HG02852 (cell line): ENCODE measurements around the gene RRBP1.

Source experiments
- ATAC-seq: cut with Tn5 transposase; IDR thresholded peaks from one replicate; pipeline ENCODE4 v1.9.1; 2021; ENCODE audit warnings: mild to moderate bottlenecking, moderate library complexity; ENCODE audit not compliant: unreplicated experiment

Gene RRBP1

DNA sequence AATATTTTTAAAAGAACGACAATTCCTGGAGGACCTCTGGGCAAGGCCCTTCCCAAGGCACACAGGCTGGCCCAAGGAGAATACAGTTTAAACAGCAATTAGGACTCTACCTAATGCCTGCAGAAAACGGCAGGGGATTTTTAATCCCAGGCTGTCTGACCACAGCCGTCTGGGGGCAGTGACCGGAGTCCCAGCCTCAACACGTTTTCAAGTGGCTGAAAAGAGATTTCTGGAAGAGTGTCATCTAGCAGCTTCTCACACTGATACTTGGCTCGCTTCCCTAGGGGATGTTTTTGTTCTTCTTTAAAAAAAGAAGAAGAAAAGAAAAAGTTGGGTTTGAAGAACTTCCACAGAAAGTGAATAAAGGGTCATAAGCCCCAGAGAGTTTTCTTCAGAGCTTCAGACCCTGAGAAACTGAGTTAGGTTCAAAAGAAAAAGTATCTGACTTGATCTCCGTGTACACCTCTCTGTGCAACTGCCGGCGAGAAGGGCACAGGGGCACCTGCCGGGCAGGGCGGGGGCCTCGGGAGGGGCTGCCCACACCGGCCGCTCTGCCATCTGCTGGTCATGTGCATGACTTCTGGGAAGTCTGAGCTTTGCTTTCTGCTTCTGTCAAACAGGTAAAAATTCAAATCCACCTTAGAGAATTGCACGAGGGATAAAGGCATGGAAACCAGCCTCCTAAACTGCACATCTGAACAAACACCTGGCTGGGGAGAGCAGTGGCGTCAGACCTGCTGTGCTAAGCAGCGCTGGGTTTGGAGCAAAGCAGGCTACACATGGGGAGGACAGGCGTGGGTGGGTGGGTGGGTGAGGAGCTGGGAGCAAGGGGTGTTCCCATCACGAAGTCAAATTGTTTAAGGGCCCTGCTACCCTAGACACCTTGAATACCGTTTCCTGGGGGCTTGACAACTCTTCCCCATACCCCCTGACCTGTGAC, 33.0 kb downstream of the RRBP1 start:
- no peak for ATAC-seq

DNA sequence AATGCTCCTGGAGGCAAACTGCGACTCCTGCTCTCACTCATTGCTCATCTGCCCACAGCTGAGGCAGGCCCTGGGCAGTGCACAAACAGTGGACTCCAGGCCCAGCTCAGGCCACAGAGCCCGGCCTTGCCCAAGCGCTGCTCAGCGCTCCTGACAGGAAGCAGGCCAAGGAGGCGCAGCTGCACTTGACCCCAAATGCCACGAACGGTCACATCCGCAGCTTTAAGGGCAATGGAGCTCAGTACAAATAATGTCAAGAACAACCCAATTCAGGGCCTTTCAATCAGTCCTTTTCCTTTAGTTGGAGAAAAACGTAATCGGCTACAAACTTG, 33.8 kb downstream of the RRBP1 start:
- no peak for ATAC-seq

DNA sequence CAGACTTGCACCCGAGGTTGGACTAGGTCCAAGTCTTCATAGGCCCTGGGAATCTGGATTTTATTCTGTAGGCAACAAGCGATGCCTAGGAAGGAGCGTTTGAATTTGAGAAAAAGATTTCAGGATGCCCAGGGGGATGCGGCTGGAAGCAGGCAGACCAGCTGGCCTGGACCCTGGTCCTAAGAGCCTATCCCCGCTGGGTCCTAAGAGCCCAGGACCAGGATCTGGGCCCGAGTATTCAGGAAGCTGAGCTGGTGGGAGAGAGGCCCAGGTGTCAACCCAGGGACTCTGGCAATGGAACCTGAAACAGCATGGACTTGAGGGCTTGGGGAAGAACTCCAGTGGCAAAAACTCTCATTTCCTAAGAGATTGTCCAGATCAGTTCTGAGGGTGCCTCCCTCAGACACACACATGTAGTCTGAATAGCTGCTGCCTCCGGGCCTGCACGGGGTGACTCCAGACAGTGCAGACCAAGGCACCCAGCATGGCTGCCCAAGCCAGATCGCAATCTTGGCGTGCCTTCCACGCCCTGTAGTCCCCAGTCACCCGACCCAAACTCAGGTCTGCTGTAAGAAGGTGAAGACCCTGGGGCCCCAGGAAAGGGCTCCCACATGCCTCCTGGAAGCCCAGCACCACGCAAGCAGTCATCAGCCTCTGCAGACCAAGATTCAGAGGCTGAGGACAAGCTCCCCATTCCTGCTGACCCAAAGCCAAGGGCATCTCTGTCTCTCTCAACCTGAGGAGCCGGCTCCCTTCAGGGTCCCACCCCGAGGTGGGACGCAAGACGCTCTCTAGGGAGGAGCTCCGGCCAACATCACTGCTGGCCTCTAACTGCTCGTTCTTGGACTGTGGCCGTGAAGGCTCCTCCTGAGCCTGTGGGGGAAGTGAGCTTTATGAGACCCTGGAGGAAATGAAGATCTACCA, 34.4 kb downstream of the RRBP1 start:
- ATAC-seq, result no peak

DNA sequence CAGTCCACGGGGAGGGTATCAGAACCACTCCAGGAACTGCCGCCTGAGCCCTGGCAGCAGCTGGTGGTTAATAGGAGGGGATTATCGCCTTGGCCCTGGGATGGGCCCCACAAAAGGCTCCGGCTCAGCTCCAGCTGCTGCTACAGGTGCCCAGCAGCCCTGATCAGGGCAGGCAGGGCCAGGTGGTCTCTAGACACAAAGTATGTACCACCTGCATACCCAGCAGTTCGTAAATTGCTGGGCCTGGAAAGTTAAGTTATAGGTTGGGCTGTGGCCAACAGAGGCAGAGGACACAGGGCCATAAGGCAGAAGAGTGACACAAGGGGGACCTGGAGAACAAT, 35.1 kb downstream of the RRBP1 start:
- ATAC-seq, result no peak

DNA sequence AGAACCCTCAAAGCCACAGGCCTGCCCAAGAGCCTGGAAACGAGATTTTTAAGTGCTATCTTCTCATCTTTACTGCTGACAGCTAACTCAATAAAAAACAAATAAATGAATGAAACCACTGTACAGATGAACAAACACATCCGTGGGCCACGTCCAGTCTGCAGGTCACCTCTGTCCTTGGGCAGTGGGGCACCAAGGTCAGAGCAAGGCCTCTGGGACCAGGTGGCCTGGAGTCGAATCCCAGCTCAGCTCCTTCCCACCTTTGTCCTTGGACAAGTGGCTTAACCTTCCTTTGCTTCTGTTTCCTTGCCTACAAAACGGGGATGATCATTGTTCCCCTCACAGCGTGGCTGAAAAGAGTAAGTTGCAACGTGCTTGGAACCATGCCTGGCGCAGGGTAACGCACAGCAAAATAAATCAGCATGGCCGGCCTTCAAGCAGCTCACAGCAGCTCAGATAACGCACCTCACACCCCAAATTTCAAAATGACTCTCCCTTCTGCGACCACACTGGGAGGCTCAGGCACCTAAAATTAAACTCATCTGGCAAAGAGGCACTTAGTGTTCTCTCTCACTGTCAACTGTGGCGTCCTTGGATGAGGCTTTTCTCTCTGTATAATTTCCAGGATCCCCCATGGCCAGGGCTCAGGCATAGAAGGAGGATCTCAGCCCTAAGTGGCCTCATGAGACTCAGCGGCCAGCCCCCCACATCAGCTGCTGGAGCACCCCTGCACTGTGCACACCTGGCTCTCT, 35.7 kb downstream of the RRBP1 start:
- ATAC-seq, result no peak

DNA sequence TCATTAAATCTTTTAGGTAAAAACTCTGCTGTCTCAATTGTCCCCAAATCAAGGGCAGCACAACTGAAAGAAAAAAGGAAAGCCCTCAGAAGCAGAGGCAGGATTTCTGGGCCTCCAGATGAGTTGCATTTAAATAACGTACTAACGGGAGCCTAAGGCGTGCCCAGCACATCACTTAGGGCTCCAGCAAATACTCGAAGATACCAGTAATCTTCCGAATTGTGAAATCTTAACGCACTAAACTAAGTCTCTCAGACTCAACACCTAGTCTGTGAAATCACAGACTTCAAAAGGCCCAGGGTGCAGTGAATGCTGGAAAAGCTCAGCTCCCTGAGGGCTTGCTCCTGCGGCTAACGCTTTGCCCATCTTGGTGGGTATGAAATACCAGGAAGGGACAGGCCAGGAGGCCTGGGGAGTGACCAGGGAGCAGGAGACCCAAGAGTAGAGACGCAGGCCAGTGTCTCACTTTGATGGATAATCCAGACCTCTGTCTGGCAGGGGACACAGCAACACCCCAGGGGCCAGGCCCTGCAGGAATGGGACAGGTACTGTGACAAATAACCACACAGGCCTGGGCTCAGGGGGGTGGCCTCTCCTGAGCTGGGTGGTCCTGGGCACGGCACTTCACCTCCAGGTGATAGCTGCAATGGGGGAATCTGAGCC, 36.4 kb downstream of the RRBP1 start:
- ATAC-seq, result no peak

DNA sequence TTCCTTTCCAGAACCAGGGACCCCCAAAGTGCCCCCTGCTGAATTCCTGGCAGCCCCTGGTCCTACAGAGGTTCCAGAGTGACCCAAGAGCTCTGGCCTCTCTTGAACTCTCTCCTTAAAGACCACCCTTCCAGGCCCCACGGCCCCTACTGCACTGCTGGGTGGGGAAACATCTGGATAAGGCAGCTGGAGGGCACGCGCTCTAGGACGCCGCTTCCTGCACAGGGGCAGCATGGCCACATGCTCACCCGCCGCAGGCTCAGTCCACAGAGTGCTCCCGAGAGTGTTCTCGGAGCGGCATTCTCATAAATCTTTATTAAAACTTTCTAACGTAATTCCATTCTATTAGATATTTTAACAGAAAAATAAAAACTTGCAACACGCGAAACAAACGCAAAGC, 37.0 kb downstream of the RRBP1 start:
- no peak for ATAC-seq

DNA sequence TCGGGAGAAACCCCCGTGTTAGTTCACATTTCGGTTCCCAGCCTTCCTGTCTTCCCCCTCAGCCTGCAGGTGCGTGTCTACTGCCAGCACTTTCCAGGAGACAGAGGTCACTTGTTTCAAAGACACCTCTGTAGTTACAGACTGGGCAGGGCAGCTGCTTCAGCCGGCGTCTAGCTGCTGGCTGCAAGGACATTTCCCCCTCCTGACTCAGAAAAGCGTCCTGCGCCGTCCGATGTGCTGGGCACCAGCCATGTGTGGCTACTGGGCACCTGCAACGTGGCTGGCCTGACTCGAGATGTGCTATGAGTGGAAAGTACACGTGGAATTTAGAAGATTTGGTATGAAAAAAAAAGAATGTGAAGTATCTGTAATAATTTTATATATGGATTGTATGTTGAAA, 37.6 kb downstream of the RRBP1 start:
- ATAC-seq, result no peak

DNA sequence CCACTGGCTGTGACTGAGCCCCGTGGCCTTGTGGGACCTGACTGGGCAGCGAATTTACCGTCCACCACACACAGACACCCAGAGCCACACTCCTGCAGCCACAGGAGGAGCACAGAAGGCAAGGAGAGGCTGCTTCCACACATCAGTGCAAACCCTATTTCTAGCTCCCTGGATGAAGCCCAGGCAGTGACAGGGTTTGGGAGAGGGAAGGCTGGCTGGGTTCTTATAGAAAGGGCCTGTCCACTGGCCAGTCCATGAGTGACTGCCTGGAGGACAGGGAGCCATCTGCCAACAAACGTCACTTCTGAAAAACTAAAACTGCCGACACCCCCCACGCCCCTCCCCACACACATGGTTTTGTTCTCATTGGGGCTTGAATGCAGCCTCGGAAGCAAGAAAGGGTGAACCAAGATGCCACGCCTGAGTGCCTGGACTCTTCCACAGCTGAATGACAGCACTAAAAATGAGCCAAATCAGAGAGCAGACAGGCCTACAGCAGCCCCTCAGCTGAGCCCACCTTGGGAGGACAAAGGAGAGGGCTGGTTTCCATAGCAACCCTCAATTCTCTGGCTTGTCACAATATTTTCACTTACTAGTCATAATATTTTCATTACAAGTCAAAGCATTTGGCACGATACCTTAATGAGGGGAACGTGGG, 38.4 kb downstream of the RRBP1 start:
- no peak for ATAC-seq

DNA sequence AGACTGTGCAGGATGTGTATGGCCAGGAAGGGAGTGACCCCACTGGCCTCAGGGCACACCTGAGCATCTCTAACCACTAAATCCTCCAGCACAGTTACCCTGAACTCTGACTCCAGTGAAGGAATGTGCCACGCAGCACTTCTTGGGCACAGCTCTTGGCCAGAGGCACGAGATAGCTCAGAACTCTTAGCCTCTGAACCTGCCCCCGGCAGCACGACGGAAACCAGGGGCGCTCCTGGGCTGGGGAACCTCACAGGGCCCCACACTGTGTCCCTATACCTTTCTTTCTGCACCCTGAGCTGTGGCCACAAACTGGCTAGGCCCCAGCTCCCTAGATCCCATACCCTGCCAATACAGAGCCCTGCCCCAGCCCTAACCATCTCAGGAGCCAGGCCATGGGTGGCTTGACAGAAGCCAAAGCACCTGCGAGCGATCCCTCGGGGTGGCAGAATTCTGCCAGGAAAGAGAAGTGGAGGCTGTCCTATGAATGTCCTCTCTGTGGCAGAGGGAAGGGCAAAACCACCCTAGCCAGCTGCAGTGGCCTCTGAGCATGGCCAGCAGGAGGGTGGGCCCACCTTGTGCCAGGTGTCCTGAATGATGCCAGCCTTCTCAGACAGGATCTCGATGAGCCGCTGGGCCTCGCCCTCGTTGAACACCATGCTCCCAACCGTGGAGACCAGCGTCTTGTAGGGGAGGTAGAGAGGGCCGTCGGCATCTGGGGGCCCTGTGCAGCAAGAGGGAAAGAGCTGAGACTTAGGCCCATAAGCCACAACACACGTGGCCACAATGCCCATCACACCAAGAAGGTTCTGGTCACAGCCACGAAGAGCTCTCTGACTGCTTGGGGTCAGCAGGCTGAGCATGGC, 39.4 kb downstream of the RRBP1 start:
- no peak for ATAC-seq

DNA sequence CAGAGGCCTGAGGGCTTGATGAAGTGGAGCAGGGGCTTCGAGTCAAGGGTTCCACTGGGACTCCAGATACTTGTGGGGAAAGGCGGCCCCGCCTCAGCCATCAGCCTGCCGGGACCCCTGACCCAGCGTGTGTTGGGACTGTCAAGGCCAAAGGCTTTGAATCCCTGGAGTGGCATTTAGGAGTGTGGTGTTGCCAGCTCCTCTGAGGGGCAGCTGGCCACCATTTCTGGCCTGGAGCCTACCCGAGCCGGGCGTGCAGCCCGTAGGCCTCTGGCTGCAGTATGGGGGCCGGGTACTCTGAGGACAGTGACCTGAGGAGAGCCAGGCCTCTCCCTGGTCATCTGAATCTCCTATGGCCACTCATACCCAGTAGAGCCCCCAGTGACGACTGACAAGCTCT, 40.0 kb downstream of the RRBP1 start:
- ATAC-seq, result no peak

DNA sequence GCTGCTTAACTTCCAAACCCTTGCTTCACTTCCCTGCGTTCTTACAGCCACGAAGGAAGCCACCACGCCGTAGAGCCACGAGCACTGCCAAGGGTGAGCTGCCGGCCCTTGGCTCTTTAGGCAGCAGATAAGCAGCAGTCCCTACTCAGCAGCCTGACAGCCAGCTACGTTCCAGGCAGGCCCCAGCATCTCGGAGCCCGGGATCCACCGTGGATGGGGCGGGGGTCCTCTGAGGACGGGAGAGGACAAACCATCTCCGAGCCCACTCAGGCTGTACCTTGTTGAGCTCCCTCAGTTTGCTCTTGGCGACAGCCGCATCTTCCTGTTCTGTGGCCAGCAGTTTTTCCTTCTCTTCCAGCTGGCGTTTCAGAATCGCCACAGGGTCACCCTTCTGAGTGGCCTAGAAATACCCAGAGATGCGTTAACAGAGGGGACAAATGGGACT, 40.5 kb downstream of the RRBP1 start:
- no peak for ATAC-seq

DNA sequence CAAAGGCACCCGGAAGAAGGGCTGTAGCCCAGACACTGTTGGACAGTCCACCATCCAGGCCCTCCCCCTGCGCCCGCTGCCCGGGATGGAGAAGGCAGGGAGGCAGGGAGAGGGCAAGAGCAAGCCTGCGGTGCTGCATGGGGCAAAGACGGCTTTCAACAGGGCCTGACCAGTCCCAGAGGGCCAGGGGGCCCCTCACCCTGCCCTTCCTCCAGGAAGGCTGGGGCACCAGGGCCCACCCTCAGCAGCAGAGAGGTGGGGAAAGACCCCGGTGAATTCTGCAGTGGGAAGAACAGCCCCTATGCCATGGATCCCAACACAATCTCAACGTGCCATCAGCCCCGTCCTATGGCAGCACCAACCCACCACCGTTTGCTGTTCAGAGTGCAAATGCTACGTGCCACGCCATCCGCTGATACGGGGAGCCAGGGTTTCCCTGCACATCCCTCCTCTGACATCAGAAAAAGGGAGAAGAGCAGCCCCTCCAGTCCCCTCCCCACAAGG, 41.1 kb downstream of the RRBP1 start:
- ATAC-seq, result no peak

DNA sequence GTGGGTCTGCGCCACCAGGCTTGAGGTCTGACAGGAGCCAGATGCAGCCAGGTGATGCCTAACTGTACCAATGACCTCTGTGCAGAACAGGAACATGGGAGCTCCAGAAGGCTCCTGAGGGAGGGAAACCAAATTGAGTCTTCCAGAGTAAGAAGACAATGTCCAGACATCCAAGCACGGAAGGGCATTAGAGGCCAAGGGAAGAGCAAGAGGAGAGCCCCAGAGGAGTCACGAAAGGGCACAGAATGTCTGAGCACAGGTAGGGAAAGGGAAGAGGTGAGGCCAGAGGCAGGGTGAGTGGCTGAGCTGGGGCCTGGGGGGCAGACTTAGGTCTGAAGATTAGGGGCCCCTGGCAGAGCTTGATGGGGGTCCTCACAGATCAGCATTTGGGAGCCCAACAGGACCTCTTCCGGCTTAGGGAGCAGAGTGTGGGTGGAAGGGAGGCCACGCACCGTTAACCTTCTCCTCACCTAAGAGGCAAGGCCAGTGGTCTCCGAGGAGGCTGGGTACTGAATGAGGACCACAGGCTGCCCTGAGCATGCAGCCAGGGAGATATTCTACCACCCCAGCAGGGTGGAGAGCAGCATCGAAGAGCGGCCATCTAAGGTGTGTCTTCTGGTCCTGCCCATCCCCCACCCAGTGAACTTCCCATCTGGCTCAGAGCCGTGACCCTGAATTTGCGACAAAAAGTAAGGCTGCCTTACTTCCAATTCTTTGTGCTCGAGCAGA, 41.7 kb downstream of the RRBP1 start:
- no peak for ATAC-seq

DNA sequence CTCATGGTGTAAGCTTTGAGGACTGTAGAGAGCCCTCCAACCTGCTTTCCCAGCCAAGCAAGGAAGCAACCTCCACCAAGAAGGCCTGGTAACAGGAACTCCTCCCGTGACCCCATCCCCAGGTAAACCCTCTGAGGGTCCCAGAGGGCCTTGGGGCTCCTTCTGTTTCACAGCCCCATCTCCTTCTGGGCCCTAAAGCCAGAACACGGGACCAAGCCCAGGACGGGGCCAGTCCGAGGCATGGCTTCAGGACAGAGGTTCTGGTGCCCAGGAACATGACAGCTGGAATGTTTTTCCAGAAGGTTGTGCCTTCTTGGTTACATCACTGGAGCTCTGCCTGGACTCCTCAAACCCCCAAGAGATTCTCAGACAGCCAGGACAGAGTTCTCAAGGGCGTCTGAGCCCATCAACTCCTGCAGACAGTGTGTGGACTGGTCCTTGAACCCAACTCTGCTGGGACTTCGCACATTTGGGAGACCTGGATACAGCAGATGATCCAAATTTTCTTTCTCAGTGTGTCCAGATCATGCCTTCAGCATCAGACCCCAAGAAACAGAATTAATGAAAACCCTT, 43.1 kb downstream of the RRBP1 start:
- no peak for ATAC-seq

DNA sequence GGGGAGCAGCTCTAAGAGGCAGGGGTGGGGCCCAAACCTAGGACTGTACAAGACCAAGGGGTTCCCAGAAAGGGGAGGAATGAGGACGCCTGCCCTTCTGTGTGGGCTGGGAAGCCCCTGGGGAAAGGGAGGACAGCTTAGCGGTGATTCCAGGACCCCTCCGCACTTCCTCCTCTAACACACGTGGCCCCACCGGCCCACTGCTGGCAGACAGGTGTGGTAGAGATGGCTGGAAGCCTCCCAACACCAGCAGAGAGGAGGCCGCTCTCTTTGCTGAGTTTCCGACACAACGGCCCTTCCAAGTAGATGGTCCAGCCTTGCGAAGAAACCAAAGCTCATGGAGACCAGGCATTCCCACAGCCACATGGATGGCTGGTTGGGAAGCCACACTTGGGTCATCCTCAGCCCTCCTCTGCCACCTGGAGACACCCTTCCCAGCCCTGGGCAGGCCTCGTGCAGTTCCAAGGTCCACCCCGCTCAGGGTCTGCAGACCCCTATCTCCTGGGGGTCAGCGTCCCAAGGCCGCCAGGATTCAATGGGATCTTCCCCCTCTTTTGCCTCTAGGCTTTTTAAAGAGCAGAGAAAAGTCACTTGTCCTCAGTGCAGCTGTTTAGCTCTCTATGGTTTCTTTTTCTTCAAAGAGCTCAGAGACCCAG, 43.9 kb downstream of the RRBP1 start:
- no peak for ATAC-seq

DNA sequence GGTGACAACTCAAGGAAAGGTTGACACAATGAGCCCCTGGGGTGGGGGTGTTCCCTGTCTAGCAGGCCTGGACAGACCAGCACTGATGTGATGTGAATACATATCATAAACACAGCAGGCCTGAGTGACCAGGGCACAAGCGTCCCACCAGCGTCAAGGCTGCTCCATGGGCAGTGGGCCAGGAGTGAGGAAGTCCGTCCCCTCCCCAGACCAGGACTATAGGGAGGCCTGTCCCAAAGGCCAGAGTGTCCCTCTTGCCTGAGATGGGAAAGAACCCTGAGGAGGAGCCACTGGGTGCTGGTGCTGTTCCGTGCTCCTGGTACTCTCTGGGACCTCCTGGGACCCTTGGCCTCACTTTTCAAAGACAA, 44.6 kb downstream of the RRBP1 start:
- ATAC-seq, result no peak
